CD4-positive, alpha-beta T cell treated with Interleukin-17A for 1 hour (primary cell): ENCODE measurements around the gene KCTD1.

Experiments
- DNase-seq: peaks from one replicate; pipeline ENCODE4 v3.0.0-alpha.2; 2020

KCTD1 gene

DNA sequence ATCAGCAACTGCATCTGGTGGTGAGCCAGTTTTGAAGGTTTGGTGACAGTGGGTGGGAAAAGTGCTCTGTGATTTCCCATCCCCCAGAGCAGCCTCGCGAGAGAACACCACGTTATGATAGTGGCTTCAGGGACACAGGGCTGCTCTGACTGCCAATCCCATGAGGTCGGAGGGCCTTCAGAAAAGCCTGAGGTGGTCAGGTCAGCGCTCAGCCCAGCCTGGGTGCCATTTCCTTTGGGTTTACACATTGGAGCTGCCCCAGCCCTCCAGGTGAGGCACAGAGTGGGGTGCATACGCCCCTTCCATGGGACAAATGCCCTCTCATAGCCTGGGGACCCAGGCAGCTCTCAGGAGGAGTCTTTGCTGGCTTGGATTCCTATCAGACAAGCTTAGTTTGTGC, 126.8 kb downstream of the KCTD1 start:
- no peak for DNase-seq

DNA sequence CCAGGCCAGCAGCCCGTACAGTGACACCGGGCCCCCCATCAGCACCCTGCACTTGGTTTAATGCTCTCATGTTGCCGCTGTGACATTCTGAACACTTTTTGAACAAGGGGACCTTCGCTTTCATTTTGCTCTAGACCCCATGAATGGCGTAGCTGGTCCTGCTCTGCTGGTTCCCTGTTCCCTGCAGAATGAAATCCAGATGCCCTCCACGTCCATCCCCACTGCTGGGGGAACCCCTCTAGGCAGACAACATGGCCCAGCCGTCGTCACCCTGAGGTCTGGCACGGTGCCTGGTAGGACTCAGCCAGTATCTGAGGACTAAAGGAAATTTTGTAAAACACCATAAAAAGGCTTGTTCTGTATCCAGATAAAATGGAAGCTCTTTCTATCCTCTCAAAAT, 128.6 kb downstream of the KCTD1 start:
- no peak for DNase-seq

DNA sequence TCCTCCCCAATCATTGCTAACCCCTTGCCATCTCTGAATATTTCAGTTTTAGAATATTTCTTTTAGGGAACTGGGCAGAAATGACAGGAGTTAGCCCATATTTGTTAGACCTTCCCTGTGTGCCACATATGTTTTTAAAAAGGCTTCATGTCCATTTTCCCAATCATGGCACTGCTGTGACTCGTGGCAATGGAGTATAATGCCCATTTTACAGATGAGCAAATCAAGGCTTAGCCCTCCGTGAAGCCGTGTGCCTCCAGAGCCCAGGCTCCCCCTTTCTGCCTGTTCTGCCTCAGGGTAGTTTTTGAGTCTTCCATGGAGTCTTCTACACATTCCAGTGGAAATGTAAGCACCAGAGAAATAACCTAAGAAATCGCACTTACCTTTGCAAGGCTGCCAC, 130.1 kb downstream of the KCTD1 start:
- DNase-seq = no peak

DNA sequence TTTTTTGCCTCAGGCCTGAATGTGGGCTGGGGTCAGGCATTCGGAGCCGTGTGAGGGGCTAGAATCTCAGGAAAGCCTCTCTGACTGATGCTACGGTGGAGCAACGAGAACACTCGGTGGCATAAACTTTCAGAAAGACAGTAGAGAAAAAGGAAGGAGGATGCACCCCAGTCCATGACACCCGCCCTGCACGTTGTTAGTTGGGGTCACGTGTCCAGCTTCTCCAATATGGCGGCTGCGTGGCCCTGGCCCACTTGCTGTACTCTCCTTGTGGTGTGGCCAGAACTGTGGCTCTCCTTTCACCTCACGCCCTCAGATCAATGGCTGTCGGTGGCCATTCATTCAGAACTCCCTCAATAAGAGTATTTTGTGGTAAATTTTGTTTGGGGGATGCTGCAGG, 131.2 kb downstream of the KCTD1 start:
- DNase-seq = no peak

DNA sequence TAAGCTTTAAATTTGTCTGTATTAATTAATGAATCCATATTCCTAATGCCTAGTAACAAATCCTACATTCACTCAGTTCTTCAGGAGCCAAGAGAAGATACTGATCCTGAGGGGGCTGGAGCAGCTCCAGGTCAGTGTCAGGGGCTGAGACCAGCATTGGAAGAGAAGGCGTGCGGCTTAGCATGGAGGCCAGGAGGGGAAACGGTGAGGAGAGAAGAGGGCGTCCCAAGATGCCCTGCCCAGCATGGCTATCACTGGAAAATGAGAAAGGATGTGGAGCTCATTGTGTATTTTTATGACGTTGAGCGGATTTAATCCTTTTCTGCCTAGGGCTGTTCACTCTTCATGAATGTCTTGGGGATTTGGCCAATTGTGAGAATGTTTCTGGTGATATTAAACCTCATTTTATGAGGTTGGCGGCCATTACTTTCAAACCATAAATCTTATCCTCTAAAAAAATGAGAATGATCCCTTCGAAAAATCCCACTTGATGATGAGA, 131.7 kb downstream of the KCTD1 start:
- DNase-seq = no peak

DNA sequence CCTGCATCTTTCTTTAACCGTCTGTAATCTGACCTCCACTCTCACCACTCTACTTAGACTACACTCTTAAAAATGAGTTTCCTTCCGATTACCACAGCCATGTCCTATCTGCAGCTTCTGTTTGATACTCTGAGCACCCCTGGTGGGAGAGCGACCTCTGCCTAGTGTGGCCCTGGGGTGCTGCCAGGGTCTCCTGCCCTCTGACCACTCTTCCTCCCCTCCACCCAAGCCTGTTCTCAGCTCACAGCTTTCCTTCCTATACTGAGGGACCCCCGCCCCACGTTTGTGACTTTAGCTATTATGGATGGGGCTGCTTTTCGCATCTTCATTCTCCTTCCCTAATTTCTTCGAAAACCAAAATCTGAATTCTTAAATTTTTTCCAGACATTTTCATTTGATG, 132.7 kb downstream of the KCTD1 start:
- DNase-seq = no peak

DNA sequence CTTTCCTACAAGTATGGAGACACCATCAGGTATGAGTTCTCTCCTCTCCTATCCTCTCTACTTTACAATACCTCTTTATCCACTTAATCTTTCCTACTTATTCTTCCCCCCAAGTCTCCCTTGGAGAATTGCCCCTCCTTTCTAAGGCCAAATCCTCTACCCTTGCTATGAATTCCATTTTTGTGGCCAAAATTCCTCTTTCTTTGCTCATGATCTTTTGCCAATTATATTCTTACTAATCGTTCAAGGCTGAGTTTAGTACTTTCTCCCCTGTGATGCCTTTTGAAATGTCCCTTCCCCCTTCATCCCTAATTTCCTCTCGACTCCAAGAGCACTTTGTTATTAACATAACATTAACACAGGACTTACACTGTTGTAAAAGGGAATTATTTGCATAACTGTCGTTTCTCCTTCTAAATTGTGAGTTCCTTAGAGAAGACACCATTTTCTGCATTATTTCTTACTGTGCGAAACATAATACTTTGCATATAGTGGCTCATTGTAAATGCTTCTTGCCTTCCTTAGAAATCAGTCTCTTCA, 133.4 kb downstream of the KCTD1 start:
- no peak for DNase-seq

DNA sequence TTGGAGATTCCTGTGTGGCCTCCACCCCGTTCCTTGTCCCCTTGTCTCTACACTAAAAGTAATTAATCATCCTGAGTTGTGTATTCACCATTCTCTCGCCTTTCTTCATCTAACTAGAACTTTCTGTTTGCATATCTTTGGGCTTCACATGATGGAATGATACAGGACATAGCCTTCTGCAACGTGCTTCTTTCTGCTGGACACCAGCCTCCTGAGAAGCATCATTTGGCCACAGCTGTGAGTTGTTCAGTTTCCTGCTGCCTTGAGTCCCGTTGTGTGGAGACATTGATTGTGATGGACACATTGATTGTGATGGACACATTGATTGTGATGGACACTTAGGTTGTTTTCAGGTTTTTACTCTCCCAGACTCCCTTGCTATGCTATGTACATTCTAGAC, 139.3 kb downstream of the KCTD1 start:
- no peak for DNase-seq

DNA sequence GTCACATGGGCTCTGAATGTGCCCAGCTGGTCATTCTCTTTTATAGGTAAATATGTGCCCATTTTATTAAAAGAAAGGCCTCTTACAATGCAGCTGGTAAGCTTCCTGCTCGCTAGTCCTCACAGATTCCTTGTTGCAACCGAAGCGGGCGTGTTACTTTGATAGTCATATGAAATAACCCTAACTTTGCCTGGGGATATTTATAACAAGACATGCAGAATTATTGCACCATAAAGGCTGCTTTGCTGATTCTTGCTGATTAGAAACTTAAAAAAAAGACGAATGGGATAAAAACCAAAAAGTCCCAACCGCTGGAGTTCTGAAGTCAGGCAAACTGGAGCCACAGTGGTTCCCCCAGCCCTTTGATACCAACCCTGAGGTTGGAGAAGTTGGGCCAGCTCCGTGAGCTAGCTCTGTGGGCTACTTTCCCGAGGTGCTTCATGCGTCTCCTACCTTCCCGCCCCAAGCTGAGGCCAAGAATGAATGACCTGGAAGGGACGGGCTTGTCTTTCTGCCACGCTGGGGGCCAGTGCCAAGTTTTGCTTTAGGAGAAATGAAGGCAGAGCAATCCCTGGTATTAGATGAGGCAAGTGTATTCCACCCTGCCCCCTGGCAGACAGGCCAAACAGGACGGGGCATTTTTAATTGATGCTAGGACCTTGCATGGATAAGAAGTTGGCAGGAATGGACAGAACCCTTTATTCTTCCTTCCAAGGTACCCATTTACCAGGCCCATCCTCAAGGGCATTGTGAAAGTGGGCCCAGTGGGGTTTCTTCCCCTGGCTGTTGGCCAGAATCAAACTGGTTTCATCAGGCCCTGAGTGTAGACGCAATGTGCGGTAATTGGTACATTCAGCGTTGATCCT, 140.4 kb downstream of the KCTD1 start:
- no peak for DNase-seq

DNA sequence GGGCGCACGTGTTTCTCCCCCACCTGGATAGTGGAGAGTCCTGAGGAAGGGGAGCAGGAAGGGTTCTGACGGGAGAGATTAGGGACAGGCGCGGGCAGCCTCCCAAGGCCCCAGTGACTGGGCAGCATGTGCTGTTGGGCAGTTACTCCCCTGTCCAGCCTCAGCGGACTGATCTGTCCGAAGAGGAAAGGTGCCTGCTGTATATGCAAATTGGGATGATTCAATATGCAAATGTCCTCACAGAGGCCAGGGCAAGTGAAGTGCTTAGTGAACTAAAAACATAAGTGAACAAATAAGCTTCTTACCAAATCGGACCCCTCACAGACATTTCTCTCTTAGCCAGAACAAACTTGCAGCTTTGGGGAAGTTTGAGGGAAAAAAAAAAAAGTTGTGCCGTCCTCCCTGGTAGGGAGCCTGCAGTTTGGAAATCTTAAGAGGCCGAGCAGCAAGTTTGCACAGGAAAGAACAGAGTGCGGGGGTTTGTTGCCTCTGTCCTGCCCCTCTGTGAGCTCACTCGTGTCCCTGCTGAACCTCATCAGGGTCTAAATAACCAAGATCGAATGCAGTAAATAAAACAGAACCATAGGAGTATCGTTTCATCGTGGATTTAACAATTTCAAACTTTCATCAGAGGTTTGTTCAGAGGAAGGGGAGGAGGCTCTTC, 141.4 kb downstream of the KCTD1 start:
- DNase-seq = no peak

DNA sequence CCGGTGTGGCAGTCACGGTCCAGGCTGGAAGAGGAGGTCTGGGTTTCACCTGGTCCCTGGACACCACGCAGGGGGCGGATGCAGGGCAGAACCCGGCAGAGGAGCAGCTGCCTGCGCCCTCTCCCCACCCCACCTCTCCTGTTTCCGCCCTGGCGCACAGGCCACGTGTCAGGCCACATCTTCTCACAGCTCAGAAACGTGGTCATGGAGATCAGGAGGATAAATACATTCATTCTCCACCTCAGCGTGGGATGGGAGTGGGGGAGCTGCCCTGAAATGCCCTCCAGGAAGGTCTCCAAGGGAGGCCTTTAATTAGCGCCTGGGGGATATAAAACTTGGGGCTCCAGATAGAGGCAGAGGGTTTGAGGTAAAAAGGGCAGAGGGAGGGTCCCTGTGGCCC, 142.0 kb downstream of the KCTD1 start:
- DNase-seq = no peak

DNA sequence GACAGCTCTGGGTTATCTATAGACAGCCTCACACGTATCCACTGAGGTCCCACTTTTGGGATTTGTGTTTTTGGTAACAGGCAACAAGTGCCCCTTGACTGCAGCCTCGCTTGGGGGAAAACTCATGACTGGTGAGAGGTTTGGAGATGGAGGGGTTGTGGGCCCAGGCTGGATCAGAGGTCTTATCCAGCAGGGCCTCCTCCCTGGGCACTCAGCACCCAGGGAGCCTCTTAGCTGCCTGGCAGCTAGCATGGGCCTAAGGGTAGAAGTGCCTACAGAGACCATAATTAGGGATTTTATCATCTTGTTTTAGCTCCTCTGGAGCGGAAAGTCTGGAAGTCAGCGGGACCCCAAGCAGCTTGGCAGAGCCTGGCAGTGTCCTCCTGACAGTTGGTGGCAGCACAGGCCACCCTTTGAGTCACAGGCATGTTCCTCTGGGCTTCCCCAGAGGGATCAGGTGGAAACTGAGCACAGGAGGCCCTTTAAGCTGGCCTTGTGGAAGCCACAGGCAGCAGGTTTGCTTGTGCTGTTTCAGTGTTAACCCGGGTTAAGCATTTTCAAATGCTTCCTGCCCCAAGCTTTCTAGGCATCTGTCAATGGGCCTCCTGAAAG, 143.1 kb downstream of the KCTD1 start:
- DNase-seq = no peak
